Calu3 (cell line): ENCODE results near the gene AGPAT4. TPM values are rescaled to one million over a fixed set of nuclear protein-coding genes. Genes with fewer than 3 reads are reported as not detected.

ENCODE experiments used
- BruUV-seq: library from RNA; stranded (reverse); fragments of 400-500 nt; replicated peaks from 2 replicates; lab custom pipeline; 2021; lab: Mats Ljungman, UMichigan
- CTCF ChIA-PET: fragments of 300-600 bp; sonication (Branson Sonifier 250); formaldehyde crosslinking; loops from one replicate; lab custom pipeline; 2022; ENCODE audit warnings: antibody characterized with exemption; lab: Charles Lee
- DNase-seq: peaks from one replicate; pipeline ENCODE4 v3.0.0; 2022
- H3K27ac Mint-ChIP-seq: one replicate; pipeline ENCODE4 v1.8.0; 2022; ENCODE audit warnings: mixed read lengths; ENCODE audit not compliant: unreplicated experiment
- H3K27me3 Mint-ChIP-seq: one replicate; pipeline ENCODE4 v1.8.0; 2022; ENCODE audit warnings: mixed read lengths; ENCODE audit not compliant: unreplicated experiment
- H3K36me3 Mint-ChIP-seq: one replicate; pipeline ENCODE4 v1.8.0; 2022; ENCODE audit warnings: mild to moderate bottlenecking, moderate library complexity, mixed read lengths; ENCODE audit not compliant: insufficient read depth, unreplicated experiment
- H3K4me1 Mint-ChIP-seq: one replicate; pipeline ENCODE4 v1.8.0; 2022; ENCODE audit warnings: mild to moderate bottlenecking, low read depth, mixed read lengths; ENCODE audit not compliant: unreplicated experiment
- H3K4me3 Mint-ChIP-seq: one replicate; pipeline ENCODE4 v1.8.0; 2022; ENCODE audit warnings: mild to moderate bottlenecking, low read depth, moderate library complexity, mixed read lengths; ENCODE audit not compliant: unreplicated experiment
- H3K9me3 Mint-ChIP-seq: one replicate; pipeline ENCODE4 v1.8.0; 2022; ENCODE audit warnings: low read depth, mixed read lengths; ENCODE audit not compliant: unreplicated experiment
- CTCF ChIP-seq: fragments of 200-600 bp; IDR thresholded peaks from one replicate; pipeline ENCODE4 v1.8.0; 2022; ENCODE audit warnings: antibody characterized with exemption; ENCODE audit not compliant: unreplicated experiment
- intact Hi-C: fragments of 100-400 bp; cut with micrococcal nuclease; formaldehyde crosslinking; loops from one replicate; pipeline ENCODE4 v1.10.0; 2022; ENCODE audit not compliant: unreplicated experiment
- total RNA-seq: library from RNA; stranded (reverse); gene quantifications from 2 replicates; pipeline ENCODE4 v1.2.3, GENCODE V29; 2022

AGPAT4 gene
- total RNA-seq, 1 experiment from 2014 or later = 11.3 TPM

GRCh38 chr6:161136655-161137054, 137.2 kb downstream of the AGPAT4 start:
- no TSS peak for BruUV-seq
- Mint-ChIP-seq H3K36me3 (peaks cover 24% of the 10 kb centered on the region), H3K4me3 (no peak overlapping the region), H3K27ac (no peak overlapping the region), H3K9me3 (no peaks in the 10 kb centered on the region), H3K4me1 (no peaks in the 10 kb centered on the region), H3K27me3 (no peaks in the 10 kb centered on the region)
- CTCF ChIA-PET = no interaction called here
- DNase-seq = no peak
- intact Hi-C loops = no loop called here
- TF ChIP-seq CTCF = no peak

- Mint-ChIP-seq H3K27ac (no peak overlapping the region), H3K36me3 (peaks cover 24% of the 10 kb centered on the region), H3K27me3 (no peaks in the 10 kb centered on the region), H3K4me3 (no peak overlapping the region), H3K9me3 (no peaks in the 10 kb centered on the region), H3K4me1 (no peaks in the 10 kb centered on the region)
- no TSS peak for BruUV-seq
- CTCF ChIA-PET = no interaction called here
- no peak for DNase-seq
- intact Hi-C loops = no loop called here
- no peak for TF ChIP-seq CTCF
Observed at GRCh38 chr6:161135695-161136591, 137.9 kb downstream of the AGPAT4 start.

GRCh38 chr6:161134550-161135298, 139.1 kb downstream of the AGPAT4 start:
- no peak for TF ChIP-seq CTCF
- no peak for DNase-seq
- Mint-ChIP-seq H3K27ac (no peak overlapping the region), H3K9me3 (no peaks in the 10 kb centered on the region), H3K4me1 (no peaks in the 10 kb centered on the region), H3K4me3 (no peak overlapping the region), H3K36me3 (peaks cover 24% of the 10 kb centered on the region), H3K27me3 (no peaks in the 10 kb centered on the region)
- CTCF ChIA-PET = no interaction called here
- no TSS peak for BruUV-seq
- intact Hi-C loops = no loop called here

- no peaks in the 10 kb centered on the region for H3K27me3 Mint-ChIP-seq
- no peaks in the 10 kb centered on the region for H3K4me1 Mint-ChIP-seq
- no peak overlapping the region for H3K4me3 Mint-ChIP-seq
- H3K27ac Mint-ChIP-seq = no peak overlapping the region
- no TSS peak for BruUV-seq
- intact Hi-C loops = no loop called here
- H3K36me3 Mint-ChIP-seq = peaks cover 24% of the 10 kb centered on the region
- CTCF ChIA-PET = no interaction called here
- no peak for TF ChIP-seq CTCF
- DNase-seq = no peak
- H3K9me3 Mint-ChIP-seq = no peaks in the 10 kb centered on the region
Observed at GRCh38 chr6:161133963-161134362, 139.9 kb downstream of the AGPAT4 start.
